Lower lobe of right lung (tissue), 2 donors: ENCODE data around the gene PCNX4. TPM values are rescaled to one million over a fixed set of nuclear protein-coding genes. Genes with fewer than 3 reads are reported as not detected.

Source experiments
- ATAC-seq, 2 donors: fragments of 200-7000 bp; cut with Tn5 transposase; one replicate each; pipeline ENCODE4 v1.9.1; 2020 to 2022; ENCODE audit warnings: mild to moderate bottlenecking in 2 of 2, moderate library complexity in 2 of 2
- DNase-seq: peaks from one replicate; pipeline ENCODE4 v3.0.0-alpha.2; 2020
- H3K27ac ChIP-seq: fragments of 200-600 bp; one replicate; pipeline ENCODE4 v1.8.0; 2022
- H3K27me3 ChIP-seq: fragments of 200-600 bp; one replicate; pipeline ENCODE4 v1.8.0; 2022; ENCODE audit warnings: low read depth
- H3K36me3 ChIP-seq: fragments of 200-600 bp; one replicate; pipeline ENCODE4 v1.8.0; 2022; ENCODE audit warnings: mild to moderate bottlenecking
- H3K4me1 ChIP-seq: fragments of 200-600 bp; one replicate; pipeline ENCODE4 v1.8.0; 2022
- H3K4me3 ChIP-seq: fragments of 200-600 bp; one replicate; pipeline ENCODE4 v1.8.0; 2022; ENCODE audit warnings: mild to moderate bottlenecking
- H3K9me3 ChIP-seq: fragments of 200-600 bp; one replicate; pipeline ENCODE4 v1.8.0; 2022
- intact Hi-C: fragments of 100-400 bp; cut with DNase I; formaldehyde crosslinking; loops from one replicate; pipeline ENCODE4 v1.11.0; 2022
- total RNA-seq: library from RNA; stranded (reverse); fragmentation: NEBNext Ultra II Directional; extraction: Animal tissue kit (Norgen Biotek cat#: 25700); gene quantifications from one replicate; pipeline ENCODE4 v1.2.1, GENCODE V29; 2021
- TF ChIP-seq, protein P1 (sequence below): fragments of 200-600 bp; IDR thresholded peaks from one replicate; pipeline ENCODE4 v1.8.0; 2022; ENCODE audit warnings: antibody characterized with exemption, mild to moderate bottlenecking
- donor health status: DM: no; HTN: yes; CAD: no; lungs with severe emphysema.

The PCNX4 gene
- total RNA-seq, 1 donor from 2014 or later: 36.1 TPM

DNA sequence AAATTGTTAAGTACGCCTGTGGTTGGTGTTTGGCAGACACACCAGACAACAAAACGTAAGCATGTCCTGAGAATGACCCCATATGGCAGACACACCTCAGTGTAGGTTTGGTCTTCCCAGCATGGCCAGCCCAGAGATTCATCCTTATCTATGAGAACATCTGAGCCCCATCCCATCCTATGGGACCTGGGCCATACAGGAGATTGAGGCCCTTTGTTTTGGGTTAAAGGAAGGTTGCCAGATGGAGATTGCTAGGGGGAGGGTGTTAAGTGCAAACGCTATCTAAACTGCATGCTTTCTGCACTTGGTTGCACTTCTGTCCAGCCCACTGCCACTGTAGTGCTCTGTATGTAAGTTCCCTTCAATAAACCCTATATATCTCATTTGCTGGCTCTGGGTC, 4.1 kb upstream of the PCNX4 start:
- intact Hi-C loops: no loop called here
- TF ChIP-seq, protein P1, sequence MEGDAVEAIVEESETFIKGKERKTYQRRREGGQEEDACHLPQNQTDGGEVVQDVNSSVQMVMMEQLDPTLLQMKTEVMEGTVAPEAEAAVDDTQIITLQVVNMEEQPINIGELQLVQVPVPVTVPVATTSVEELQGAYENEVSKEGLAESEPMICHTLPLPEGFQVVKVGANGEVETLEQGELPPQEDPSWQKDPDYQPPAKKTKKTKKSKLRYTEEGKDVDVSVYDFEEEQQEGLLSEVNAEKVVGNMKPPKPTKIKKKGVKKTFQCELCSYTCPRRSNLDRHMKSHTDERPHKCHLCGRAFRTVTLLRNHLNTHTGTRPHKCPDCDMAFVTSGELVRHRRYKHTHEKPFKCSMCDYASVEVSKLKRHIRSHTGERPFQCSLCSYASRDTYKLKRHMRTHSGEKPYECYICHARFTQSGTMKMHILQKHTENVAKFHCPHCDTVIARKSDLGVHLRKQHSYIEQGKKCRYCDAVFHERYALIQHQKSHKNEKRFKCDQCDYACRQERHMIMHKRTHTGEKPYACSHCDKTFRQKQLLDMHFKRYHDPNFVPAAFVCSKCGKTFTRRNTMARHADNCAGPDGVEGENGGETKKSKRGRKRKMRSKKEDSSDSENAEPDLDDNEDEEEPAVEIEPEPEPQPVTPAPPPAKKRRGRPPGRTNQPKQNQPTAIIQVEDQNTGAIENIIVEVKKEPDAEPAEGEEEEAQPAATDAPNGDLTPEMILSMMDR: no peak
- no peak for DNase-seq

DNA sequence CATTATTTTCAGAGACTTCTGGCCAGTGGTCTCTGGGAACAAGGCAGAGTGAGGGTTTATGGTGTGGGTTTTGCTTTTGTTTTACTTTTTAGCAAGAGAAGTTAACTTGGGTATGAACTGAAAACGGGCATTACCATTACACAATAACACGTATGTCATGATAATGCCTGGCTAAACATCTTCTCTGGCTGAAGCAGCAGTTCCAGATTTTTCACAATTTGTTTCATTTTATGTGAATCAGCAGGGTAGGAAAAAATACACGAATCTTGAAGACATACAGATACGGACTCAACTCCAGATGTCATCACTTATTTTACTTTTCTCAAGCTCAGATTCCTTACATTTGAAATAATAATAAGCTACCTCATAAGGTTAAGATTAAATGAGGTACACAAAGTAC, 2.5 kb upstream of the PCNX4 start:
- Histone ChIP-seq H3K4me3 (no peak overlapping the region), H3K27me3 (no peaks in the 10 kb centered on the region), H3K27ac (no peak overlapping the region), H3K9me3 (no peaks in the 10 kb centered on the region), H3K36me3 (no peaks in the 10 kb centered on the region), H3K4me1 (peaks cover 27% of the 10 kb centered on the region)
- intact Hi-C loops: no loop called here
- ATAC-seq (no peak), DNase-seq (no peak)
- TF ChIP-seq, protein P1: no peak

More for the DNA sequence above, 4.1 kb upstream of the PCNX4 start:
- no peak for ATAC-seq
- H3K27me3 ChIP-seq: no peaks in the 10 kb centered on the region
- H3K9me3 ChIP-seq: no peaks in the 10 kb centered on the region
- no peak overlapping the region for H3K4me3 ChIP-seq
- H3K4me1 ChIP-seq: peaks cover 12% of the 10 kb centered on the region
- H3K36me3 ChIP-seq: no peaks in the 10 kb centered on the region
- no peak overlapping the region for H3K27ac ChIP-seq

DNA sequence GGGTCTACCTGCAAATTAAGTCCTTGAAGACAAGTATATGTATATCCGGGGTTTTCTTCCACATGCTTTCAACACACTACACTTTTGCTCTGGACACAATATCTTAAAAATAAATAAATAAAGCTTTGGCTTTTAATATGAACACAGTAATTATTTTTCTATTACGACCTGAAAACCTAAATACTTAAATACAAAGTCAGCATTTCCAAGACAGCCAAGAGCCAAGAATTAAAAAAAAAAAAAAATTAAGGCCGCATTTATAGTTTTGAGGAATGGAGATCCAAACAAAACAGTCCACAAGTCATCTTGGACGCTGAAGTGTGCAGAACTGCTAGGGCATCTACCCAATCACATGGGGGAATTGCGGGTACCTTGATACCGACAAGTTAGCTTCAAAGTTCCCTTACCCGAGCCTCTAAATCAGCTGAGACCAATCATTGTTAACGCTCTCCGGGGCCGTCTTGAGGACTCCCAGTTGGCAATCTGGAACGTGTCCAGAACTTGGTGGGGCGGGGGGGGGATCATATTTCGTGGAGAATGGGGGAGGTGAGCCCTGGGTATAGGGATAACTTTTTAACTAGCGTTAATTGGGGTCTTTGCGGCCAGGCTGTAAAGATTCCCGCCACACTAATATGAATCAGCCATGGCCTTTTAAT, 731 bp upstream of the PCNX4 start:
- peak; percentile 31 to 54 for ATAC-seq

DNA sequence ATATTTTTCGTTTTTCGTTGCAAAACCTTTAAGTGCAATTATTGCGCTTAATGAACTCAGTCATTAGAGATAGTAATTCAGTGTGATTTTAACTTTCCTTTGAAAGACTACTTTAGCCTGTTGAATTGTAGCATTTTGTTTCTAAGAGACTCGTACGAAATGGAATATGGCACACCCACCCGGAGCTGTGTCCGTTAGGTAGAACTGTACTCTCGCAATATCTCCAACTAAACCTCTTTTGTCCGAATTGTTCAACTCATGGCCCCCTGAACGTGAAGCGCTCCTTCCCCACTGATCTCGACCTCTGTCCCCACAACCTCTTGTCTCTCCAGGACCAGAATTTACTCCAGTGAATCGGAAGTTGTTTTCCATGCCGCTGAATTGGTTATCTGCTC, 800 bp downstream of the PCNX4 start:
- no peaks in the 10 kb centered on the region for H3K9me3 ChIP-seq
- peaks cover 45% of the 10 kb centered on the region for H3K4me1 ChIP-seq
- TF ChIP-seq, protein P1: no peak
- H3K27me3 ChIP-seq: no peaks in the 10 kb centered on the region
- H3K36me3 ChIP-seq: peaks cover 5% of the 10 kb centered on the region
- peak overlapping the region; percentile 78 for H3K4me3 ChIP-seq
- peak overlapping the region; percentile 97 for H3K27ac ChIP-seq
- DNase-seq: no peak
- peak; percentile 2 to 28 for ATAC-seq
- intact Hi-C loops: no loop called here

More for the DNA sequence above, 731 bp upstream of the PCNX4 start:
- no peaks in the 10 kb centered on the region for H3K27me3 ChIP-seq
- intact Hi-C loops: no loop called here
- peak overlapping the region; percentile 78 for H3K4me3 ChIP-seq
- peak; percentile 45 for DNase-seq
- TF ChIP-seq, protein P1: no peak
- peak overlapping the region; percentile 97 for H3K27ac ChIP-seq
- H3K36me3 ChIP-seq: no peaks in the 10 kb centered on the region
- H3K4me1 ChIP-seq: peaks cover 43% of the 10 kb centered on the region
- H3K9me3 ChIP-seq: no peaks in the 10 kb centered on the region

DNA sequence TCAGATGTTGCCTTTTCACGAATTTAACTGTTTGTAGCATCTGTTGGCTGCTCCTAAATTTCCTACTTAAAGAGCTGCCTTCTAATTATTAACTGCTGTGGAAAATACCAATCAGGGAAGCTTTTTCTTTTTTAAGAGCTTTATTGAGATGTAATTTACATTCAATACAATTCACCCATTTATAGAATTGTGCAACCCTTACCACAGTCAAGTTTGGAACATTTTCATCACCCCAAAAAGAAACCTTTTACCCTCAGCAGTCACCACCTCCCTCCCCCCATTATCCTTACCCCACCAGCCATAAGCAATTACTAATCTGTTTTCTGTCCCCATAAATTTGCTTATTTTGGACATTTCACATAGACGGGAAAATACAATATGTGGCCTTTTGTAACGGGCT, 1.4 kb downstream of the PCNX4 start:
- Histone ChIP-seq H3K9me3 (no peaks in the 10 kb centered on the region), H3K27me3 (no peaks in the 10 kb centered on the region), H3K4me3 (peak overlapping the region; percentile 78), H3K27ac (peak overlapping the region; percentile 97), H3K36me3 (peaks cover 11% of the 10 kb centered on the region), H3K4me1 (peaks cover 45% of the 10 kb centered on the region)
- ATAC-seq (no peak), DNase-seq (no peak)
- intact Hi-C loops: no loop called here
- TF ChIP-seq, protein P1: no peak
